ENCODE data around the gene PCDHB4. TPM values are rescaled to one million over a fixed set of nuclear protein-coding genes. Genes with fewer than 3 reads are reported as not detected.
"Not testable (repeated sequence)": the region's sequence is repeated elsewhere in the genome, so short reads cannot be mapped to it uniquely, and the experiment has no call there.

PCDHB4 gene
- total RNA-seq, 1 donor from 2014 or later, result under 0.01 TPM

DNA sequence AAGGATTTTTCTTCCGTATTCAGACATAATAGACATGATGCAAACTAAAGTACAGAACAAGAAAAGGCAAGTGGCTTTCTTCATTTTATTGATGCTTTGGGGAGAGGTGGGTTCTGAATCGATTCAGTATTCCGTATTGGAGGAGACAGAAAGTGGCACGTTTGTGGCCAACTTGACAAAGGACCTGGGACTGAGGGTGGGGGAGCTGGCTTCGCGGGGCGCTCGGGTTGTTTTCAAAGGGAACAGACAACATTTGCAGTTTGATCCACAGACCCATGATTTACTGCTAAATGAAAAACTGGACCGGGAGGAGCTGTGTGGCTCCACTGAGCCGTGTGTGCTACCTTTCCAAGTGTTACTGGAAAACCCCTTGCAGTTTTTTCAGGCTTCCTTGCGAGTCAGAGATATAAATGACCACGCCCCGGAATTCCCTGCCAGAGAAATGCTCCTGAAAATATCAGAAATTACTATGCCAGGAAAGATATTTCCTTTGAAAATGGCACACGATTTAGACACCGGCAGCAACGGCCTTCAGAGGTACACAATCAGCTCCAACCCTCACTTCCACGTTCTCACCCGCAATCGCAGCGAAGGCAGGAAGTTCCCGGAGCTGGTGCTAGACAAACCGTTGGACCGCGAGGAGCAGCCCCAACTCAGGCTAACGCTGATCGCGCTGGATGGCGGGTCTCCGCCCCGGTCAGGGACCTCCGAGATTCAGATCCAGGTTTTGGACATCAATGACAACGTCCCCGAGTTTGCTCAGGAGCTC is 28.8 kb downstream of the PCDHB4 start:
- DNase-seq (ENCODE audit: low read depth in 2 of 2), result no peak

DNA sequence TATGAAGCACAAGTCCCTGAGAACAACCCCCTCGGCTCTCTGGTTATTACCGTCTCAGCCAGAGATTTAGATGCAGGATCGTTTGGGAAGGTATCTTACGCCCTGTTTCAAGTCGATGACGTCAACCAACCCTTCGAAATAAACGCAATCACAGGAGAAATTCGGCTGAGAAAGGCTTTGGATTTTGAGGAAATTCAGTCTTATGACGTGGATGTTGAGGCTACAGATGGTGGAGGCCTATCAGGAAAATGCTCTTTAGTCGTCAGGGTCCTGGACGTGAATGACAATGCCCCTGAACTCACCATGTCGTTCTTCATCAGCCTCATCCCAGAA is 29.3 kb downstream of the PCDHB4 start:
- DNase-seq (ENCODE audit: low read depth in 2 of 2), result no peak

DNA sequence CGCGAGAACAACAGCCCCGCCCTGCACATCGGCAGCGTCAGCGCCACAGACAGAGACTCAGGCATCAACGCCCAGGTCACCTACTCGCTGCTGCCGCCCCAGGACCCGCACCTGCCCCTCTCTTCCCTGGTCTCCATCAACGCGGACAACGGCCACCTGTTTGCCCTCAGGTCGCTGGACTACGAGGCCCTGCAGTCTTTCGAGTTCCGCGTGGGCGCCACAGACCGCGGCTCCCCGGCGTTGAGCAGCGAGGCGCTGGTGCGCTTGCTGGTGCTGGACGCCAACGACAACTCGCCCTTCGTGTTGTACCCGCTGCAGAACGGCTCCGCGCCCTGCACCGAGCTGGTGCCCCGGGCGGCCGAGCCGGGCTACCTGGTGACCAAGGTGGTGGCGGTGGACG is 30.0 kb downstream of the PCDHB4 start:
- DNase-seq (ENCODE audit: low read depth in 2 of 2), result not testable (repeated sequence)

DNA sequence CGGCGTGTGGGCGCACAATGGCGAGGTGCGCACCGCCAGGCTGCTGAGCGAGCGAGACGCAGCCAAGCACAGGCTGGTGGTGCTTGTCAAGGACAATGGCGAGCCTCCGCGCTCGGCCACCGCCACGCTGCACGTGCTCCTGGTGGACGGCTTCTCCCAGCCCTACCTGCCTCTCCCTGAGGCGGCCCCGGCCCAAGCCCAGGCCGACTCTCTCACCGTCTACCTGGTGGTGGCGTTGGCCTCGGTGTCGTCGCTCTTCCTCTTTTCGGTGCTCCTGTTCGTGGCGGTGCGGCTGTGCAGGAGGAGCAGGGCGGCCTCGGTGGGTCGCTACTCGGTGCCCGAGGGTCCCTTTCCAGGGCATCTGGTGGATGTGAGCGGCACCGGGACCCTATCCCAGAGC is 30.5 kb downstream of the PCDHB4 start:
- not testable (repeated sequence) for DNase-seq (ENCODE audit: low read depth in 2 of 2)

DNA sequence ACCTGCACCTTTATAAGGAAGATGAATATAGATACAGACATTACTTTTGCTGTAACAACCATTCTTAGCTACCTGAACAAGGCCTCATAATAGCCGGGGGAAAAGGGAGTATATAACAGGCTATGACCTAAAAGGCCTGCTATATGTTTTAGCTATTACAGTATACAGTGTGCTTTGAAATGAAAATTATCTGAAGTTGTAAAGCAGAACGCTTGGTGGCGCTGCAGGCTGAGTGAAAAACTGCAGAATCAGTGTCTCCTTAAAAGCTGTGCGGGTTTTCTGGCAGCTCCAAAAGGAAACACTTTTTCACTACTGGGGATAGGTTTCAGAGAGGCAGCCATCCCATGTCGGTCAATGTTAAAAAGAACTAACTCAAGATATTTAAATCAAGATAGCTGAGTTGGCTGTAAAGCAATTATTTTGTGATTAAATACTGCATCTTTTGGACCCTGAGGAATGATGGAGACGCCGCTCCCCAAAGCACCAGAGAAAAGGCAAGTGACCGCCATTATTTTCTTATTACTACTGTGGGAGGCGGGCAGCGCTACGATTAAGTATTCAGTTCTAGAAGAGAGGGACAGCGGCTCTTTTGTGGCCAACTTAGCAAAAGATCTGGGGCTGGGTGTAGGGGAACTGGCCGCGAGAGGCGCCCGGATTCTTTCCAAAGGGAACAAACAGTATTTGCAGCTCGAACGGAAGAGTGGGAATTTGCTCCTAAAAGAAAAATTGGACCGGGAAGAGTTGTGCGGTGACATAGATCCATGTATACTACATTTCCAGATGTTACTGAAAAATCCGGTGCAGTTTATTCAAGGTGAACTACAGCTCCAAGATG is 34.1 kb downstream of the PCDHB4 start:
- DNase-seq (ENCODE audit: low read depth in 2 of 2), result no peak

DNA sequence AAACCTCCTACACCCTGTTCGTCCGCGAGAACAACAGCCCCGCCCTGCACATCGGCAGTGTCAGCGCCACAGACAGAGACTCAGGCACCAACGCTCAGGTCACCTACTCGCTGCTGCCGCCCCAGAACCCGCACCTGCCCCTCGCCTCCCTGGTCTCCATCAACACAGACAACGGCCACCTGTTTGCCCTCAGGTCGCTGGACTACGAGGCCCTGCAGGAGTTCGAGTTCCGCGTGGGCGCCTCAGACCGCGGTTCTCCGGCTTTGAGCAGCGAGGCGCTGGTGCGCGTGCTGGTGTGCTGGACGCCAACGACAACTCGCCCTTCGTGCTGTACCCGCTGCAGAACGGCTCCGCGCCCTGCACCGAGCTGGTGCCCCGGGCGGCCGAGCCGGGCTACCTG is 35.7 kb downstream of the PCDHB4 start:
- DNase-seq (ENCODE audit: low read depth in 2 of 2), result not testable (repeated sequence)

DNA sequence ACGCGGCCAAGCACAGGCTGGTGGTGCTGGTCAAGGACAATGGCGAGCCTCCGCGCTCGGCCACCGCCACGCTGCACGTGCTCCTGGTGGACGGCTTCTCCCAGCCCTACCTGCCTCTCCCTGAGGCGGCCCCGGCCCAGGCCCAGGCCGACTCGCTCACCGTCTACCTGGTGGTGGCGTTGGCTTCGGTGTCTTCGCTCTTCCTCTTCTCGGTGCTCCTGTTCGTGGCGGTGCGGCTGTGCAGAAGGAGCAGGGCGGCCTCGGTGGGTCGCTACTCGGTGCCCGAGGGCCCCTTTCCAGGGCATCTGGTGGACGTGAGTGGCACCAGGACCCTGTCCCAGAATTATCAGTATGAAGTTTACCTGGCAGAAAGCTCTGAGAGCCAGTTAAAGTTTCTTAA is 36.3 kb downstream of the PCDHB4 start:
- DNase-seq (ENCODE audit: low read depth in 2 of 2), result not testable (repeated sequence)

DNA sequence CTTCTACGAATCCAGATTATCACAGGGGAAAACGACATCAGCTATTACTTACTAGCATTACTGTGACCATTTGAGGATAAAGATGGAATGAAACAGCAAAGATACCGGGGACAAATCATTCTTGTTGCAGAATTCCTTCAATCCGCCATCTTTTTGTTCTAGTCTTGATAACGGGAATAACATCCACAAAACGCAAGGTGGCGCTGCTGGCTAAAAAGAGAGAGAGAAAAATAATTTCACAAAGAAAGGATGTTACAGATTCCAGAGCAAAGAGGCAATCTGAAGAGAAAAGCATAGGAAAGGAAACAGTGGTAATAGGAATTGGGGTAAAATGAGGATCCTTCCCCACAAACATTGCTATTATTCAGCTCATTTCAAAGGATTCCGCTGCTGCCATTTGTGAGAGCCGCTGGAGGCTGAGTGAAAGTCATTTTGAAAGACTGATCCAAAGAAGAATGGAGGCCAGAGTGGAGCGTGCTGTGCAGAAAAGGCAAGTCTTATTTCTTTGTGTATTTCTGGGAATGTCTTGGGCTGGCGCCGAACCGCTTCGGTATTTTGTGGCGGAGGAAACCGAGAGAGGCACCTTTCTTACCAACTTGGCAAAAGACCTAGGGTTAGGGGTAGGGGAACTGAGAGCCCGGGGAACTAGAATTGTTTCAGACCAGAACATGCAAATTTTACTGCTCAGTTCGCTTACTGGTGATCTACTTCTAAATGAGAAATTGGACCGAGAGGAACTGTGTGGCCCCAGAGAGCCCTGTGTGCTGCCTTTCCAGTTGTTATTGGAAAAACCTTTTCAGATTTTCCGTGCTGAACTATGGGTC is 51.0 kb downstream of the PCDHB4 start, which contains the start of gene PCDHB7:
Gene PCDHB7 (plus strand): TSS at position 264 of the 824 bp plus-strand sequence. CDS start 192 bp downstream, at position 456.
- DNase-seq (ENCODE audit: low read depth in 2 of 2), result peak in 1 of 2 donors; percentile 35

DNA sequence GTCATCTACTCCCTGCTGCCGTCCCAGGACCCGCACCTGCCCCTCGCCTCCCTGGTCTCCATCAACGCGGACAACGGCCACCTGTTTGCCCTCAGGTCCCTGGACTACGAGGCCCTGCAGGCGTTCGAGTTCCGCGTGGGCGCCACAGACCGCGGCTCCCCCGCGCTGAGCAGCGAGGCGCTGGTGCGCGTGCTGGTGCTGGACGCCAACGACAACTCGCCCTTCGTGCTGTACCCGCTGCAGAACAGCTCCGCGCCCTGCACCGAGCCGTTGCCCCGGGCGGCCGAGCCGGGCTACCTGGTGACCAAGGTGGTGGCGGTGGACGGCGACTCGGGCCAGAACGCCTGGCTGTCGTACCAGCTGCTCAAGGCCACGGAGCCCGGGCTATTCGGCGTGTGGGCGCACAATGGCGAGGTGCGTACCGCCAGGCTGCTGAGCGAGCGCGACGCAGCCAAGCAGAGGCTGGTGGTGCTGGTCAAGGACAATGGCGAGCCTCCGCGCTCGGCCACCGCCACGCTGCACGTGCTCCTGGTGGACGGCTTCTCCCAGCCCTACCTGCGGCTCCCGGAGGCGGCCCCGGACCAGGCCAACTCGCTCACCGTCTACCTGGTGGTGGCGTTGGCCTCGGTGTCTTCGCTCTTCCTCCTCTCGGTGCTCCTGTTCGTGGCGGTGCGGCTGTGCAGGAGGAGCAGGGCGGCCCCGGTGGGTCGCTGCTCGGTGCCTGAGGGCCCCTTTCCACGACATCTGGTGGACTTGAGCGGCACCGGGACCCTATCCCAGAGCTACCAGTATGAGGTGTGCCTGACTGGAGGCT is 52.9 kb downstream of the PCDHB4 start:
- not testable (repeated sequence) for DNase-seq (ENCODE audit: low read depth in 2 of 2)

Other genes with a start within 250 kb of the PCDHB4 start
- gene PCDHA12, start 246.5 kb upstream of the PCDHB4 start, total RNA-seq, result under 0.01 TPM in 1 of 2 replicates, not detected in the other
- gene PCDHA13, start 239.7 kb upstream of the PCDHB4 start, total RNA-seq, result under 0.01 TPM in 2 replicates
- gene PCDHAC1, start 195.5 kb upstream of the PCDHB4 start, total RNA-seq, result 0.13 TPM in 1 of 2 replicates, not detected in the other
- gene PCDHAC2, start 155.3 kb upstream of the PCDHB4 start, total RNA-seq, result 0.13 TPM in 2 replicates
- gene PCDHB1, start 70.4 kb upstream of the PCDHB4 start, total RNA-seq, result not detected in 2 replicates
- gene PCDHB2, start 27.2 kb upstream of the PCDHB4 start, total RNA-seq, result 0.39 and 1.3 TPM in 2 replicates
- gene PCDHB3, start 21.3 kb upstream of the PCDHB4 start, total RNA-seq, result 0.26 and 1.1 TPM in 2 replicates
- 0.51 and 1.4 TPM in 2 replicates for gene PCDHB5, start 13.4 kb downstream of the PCDHB4 start, total RNA-seq
- under 0.01 and 0.13 TPM in 2 replicates for gene PCDHB6, start 28.2 kb downstream of the PCDHB4 start, total RNA-seq
- gene PCDHB7, start 50.8 kb downstream of the PCDHB4 start, total RNA-seq, result 0.26 and 1.4 TPM in 2 replicates
- gene PCDHB8, start 56.0 kb downstream of the PCDHB4 start, total RNA-seq, result 0.38 and 0.51 TPM in 2 replicates
- gene PCDHB16, start 60.6 kb downstream of the PCDHB4 start, total RNA-seq, result 0.13 and 0.76 TPM in 2 replicates
- gene PCDHB9, start 65.3 kb downstream of the PCDHB4 start, total RNA-seq, result 0.13 and 0.25 TPM in 2 replicates
- 0.39 and 1.0 TPM in 2 replicates for gene PCDHB10, start 70.5 kb downstream of the PCDHB4 start, total RNA-seq
- 0.13 and 0.89 TPM in 2 replicates for gene PCDHB11, start 77.8 kb downstream of the PCDHB4 start, total RNA-seq
- gene PCDHB12, start 86.9 kb downstream of the PCDHB4 start, total RNA-seq, result 0.26 and 0.76 TPM in 2 replicates
- 0.51 and 1.9 TPM in 2 replicates for gene PCDHB13, start 92.1 kb downstream of the PCDHB4 start, total RNA-seq
- 0.51 and 1.3 TPM in 2 replicates for gene PCDHB14, start 101.5 kb downstream of the PCDHB4 start, total RNA-seq
- 0.26 and 0.76 TPM in 2 replicates for gene PCDHB15, start 123.6 kb downstream of the PCDHB4 start, total RNA-seq
- gene SLC25A2, start 182.2 kb downstream of the PCDHB4 start, total RNA-seq, result under 0.01 and 0.13 TPM in 2 replicates
- gene TAF7, start 199.0 kb downstream of the PCDHB4 start, total RNA-seq, result 51.2 and 51.5 TPM in 2 replicates
- 0.26 and 0.51 TPM in 2 replicates for gene PCDHGA1, start 208.7 kb downstream of the PCDHB4 start, total RNA-seq
- 0.39 and 1.1 TPM in 2 replicates for gene PCDHGA2, start 216.9 kb downstream of the PCDHB4 start, total RNA-seq
- gene PCDHGA3, start 222.0 kb downstream of the PCDHB4 start, total RNA-seq, result 0.13 and 0.63 TPM in 2 replicates
- 0.39 and 1.1 TPM in 2 replicates for gene PCDHGB1, start 228.3 kb downstream of the PCDHB4 start, total RNA-seq
- gene PCDHGA4, start 233.2 kb downstream of the PCDHB4 start, total RNA-seq, result 0.90 and 2.1 TPM in 2 replicates
- 0.64 and 1.9 TPM in 2 replicates for gene PCDHGB2, start 238.2 kb downstream of the PCDHB4 start, total RNA-seq
- gene PCDHGA5, start 242.3 kb downstream of the PCDHB4 start, total RNA-seq, result 0.26 and 0.63 TPM in 2 replicates
- 1.9 and 3.8 TPM in 2 replicates for gene PCDHGB3, start 248.4 kb downstream of the PCDHB4 start, total RNA-seq